ENCODE measurements around the gene LRRC25.

The LRRC25 gene

GRCh38 chr19:18441804-18442788 lies 44.7 kb upstream of the LRRC25 start:
- no peak for DNase-seq (ENCODE audit: insufficient read length, low spot score)
- TF ChIP-seq SPI1 (IDR thresholded peaks at IDR 0.05; ENCODE audit: low read depth, low read length): no peak
- peak; percentile 93 for FAIRE-seq

- DNase-seq (ENCODE audit: insufficient read length, low spot score) (no peak), FAIRE-seq (no peak)
- TF ChIP-seq POLR2A (IDR thresholded peaks at IDR 0.05; ENCODE audit: low read depth, low read length): no peak
- no peak for TF ChIP-seq POU2F2 (IDR thresholded peaks at IDR 0.05; ENCODE audit: low read depth, low read length)
- TF ChIP-seq TAF1 (IDR thresholded peaks at IDR 0.05; ENCODE audit: low read depth, low read length): no peak
- no peak for TF ChIP-seq POLR2AphosphoS5 (IDR thresholded peaks at IDR 0.05; ENCODE audit: low read depth, low read length)
- TF ChIP-seq SPI1 (IDR thresholded peaks at IDR 0.05; ENCODE audit: low read depth, low read length): no peak
- no peak for TF ChIP-seq PAX5 (IDR thresholded peaks at IDR 0.05; ENCODE audit: insufficient read depth, low read length, severe bottlenecking)
Measured at GRCh38 chr19:18440936-18441803, 43.7 kb upstream of the LRRC25 start.

- FAIRE-seq (no peak), DNase-seq (ENCODE audit: insufficient read length, low spot score) (peak; percentile 50)
Measured at GRCh38 chr19:18440415-18440877, 43.0 kb upstream of the LRRC25 start.

GRCh38 chr19:18439910-18440237 lies 42.5 kb upstream of the LRRC25 start:
- FAIRE-seq: no peak
- no peak for DNase-seq (ENCODE audit: insufficient read length, low spot score)
- no peak for TF ChIP-seq SPI1 (IDR thresholded peaks at IDR 0.05; ENCODE audit: low read depth, low read length)
- TF ChIP-seq POLR2AphosphoS5 (IDR thresholded peaks at IDR 0.05; ENCODE audit: low read depth, low read length): no peak
- TF ChIP-seq TAF1 (IDR thresholded peaks at IDR 0.05; ENCODE audit: low read depth, low read length): no peak
- no peak for TF ChIP-seq PAX5 (IDR thresholded peaks at IDR 0.05; ENCODE audit: insufficient read depth, low read length, severe bottlenecking)
- TF ChIP-seq POU2F2 (IDR thresholded peaks at IDR 0.05; ENCODE audit: low read depth, low read length): no peak
- no peak; the same call in 1 of the 2 replicates for TF ChIP-seq POLR2A (IDR thresholded peaks at IDR 0.05; ENCODE audit: low read depth, low read length)

More at GRCh38 chr19:18440415-18440877, 43.0 kb upstream of the LRRC25 start:
- 0 out of 2 replicates have a peak, but pooled peaks have one; percentile 10 for TF ChIP-seq POU2F2 (IDR thresholded peaks at IDR 0.05; ENCODE audit: low read depth, low read length)
- TF ChIP-seq POLR2AphosphoS5 (IDR thresholded peaks at IDR 0.05; ENCODE audit: low read depth, low read length): no peak; the same call in 1 of the 2 replicates
- TF ChIP-seq TAF1 (IDR thresholded peaks at IDR 0.05; ENCODE audit: low read depth, low read length): no peak
- TF ChIP-seq SPI1 (IDR thresholded peaks at IDR 0.05; ENCODE audit: low read depth, low read length): no peak
- TF ChIP-seq PAX5 (IDR thresholded peaks at IDR 0.05; ENCODE audit: insufficient read depth, low read length, severe bottlenecking): no peak
- TF ChIP-seq POLR2A (IDR thresholded peaks at IDR 0.05; ENCODE audit: low read depth, low read length): no peak

GRCh38 chr19:18439025-18439909 lies 41.8 kb upstream of the LRRC25 start:
- DNase-seq (ENCODE audit: insufficient read length, low spot score): no peak

GRCh38 chr19:18438331-18439024 lies 41.1 kb upstream of the LRRC25 start:
- FAIRE-seq (no peak), DNase-seq (ENCODE audit: insufficient read length, low spot score) (no peak)
- TF ChIP-seq POLR2A (IDR thresholded peaks at IDR 0.05; ENCODE audit: low read depth, low read length): no peak; the same call in 1 of the 2 replicates
- TF ChIP-seq POLR2AphosphoS5 (IDR thresholded peaks at IDR 0.05; ENCODE audit: low read depth, low read length): peak; percentile 41; the same call in 1 of the 2 replicates

More at GRCh38 chr19:18439025-18439909, 41.8 kb upstream of the LRRC25 start:
- no peak for TF ChIP-seq TAF1 (IDR thresholded peaks at IDR 0.05; ENCODE audit: low read depth, low read length)
- TF ChIP-seq PAX5 (IDR thresholded peaks at IDR 0.05; ENCODE audit: insufficient read depth, low read length, severe bottlenecking): no peak
- peak; percentile 34; the same call in 1 of the 2 replicates for TF ChIP-seq POU2F2 (IDR thresholded peaks at IDR 0.05; ENCODE audit: low read depth, low read length)
- TF ChIP-seq POLR2AphosphoS5 (IDR thresholded peaks at IDR 0.05; ENCODE audit: low read depth, low read length): no peak
- no peak for FAIRE-seq

GRCh38 chr19:18437491-18438330 lies 40.3 kb upstream of the LRRC25 start, which contains the start of gene ISYNA1:
Gene ISYNA1 (minus strand): TSS chr19:18438133. CDS start chr19:18437979, 154 bp downstream.
- TF ChIP-seq SPI1 (IDR thresholded peaks at IDR 0.05; ENCODE audit: low read depth, low read length) (no peak), POLR2AphosphoS5 (IDR thresholded peaks at IDR 0.05; ENCODE audit: low read depth, low read length) (no peak), PAX5 (IDR thresholded peaks at IDR 0.05; ENCODE audit: insufficient read depth, low read length, severe bottlenecking) (no peak), POLR2A (IDR thresholded peaks at IDR 0.05; ENCODE audit: low read depth, low read length) (no peak), POU2F2 (IDR thresholded peaks at IDR 0.05; ENCODE audit: low read depth, low read length) (no peak), TAF1 (IDR thresholded peaks at IDR 0.05; ENCODE audit: low read depth, low read length) (no peak)
- FAIRE-seq (peak; percentile 33), DNase-seq (ENCODE audit: insufficient read length, low spot score) (no peak)

All from GM12891 (cell line).